GM11168 (cell line): ENCODE measurements around the gene ITGA11.

Source experiments
- in situ Hi-C: fragments of 300-500 bp; cut with MboI; formaldehyde crosslinking; loops from one replicate; pipeline ENCODE4 v1.12.0; 2022; ENCODE audit warnings: low sequenced_read_pairs; ENCODE audit not compliant: unreplicated experiment

Gene ITGA11

DNA sequence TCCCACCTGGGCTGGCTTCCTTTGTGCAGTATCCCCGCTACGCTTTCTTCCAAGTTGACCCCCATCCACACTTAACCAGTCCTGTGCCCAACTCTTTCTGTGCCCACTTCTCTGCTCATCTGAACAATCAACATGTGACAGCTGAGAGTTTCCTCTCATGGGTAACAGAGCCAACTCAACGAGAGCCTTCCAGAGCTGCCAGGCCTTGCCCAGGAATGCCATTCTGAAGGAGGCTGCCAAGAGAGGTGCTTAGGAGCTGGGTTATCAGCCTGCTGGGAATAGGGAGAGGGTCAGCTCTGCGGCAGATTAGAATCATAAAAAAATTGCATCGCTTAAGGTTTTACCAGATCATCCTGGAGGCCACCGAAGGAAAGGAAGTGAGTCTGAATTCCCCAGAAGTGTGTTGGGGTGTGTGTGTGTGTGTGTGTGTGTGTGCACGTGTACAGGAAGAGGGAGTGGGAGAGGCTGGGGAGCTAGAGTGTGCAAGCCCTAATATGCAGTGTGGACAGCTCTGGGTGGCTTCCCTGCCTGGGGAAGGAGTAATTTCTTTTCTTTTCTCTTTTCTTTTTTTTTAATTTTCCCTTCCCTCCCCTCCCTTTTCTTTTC, 66.7 kb downstream of the ITGA11 start:
- in situ Hi-C loops = no loop called here

DNA sequence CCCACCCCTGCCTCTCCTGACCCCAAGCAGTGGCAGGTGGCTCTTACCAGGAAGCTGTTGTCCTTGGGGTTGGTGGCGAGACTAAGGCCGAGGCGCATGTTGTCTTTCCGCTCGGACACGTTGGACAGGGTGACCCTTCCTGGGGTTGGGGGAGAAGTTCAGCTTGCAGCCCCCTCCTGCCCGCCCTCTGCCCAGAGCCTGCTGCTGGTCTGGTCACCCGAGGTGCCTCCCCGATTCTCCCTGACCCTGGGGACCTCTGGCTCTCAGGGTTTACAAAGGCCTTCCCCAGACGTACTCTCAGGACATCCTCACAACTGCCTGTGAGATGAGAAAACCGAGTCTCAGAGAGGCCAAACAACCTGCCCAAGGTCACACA, 67.3 kb downstream of the ITGA11 start:
- in situ Hi-C loops = no loop called here

DNA sequence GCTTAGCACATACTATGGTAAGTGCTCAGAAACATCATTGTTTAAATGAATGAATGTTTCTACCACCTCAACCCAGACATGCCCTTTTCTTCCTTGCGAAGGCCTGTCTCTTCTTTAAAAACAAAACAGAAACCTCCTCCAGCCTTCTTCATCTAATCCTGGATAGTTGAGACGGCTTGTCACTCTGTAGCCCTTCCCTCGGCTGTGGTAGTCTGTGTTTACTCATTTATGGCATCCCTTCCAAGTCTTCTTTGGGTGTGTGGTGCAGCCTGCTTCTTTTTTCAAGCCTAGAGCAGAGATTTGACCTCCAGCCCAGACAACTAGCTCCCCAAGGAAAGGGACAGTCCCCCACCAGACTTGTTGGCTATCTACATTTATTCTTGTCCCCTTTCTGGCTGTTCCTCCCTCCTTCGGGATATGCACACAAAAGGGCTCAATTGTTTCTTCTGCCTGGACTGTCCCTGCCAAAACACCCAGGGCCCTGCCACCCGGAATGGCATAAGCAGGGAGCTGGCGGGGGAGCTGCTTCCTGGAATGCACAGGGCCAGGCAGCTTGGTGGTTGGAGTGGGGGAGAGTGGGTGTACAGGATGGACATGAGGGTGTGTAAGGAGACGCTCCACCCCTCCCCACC, 67.8 kb downstream of the ITGA11 start:
- in situ Hi-C loops = no loop called here

DNA sequence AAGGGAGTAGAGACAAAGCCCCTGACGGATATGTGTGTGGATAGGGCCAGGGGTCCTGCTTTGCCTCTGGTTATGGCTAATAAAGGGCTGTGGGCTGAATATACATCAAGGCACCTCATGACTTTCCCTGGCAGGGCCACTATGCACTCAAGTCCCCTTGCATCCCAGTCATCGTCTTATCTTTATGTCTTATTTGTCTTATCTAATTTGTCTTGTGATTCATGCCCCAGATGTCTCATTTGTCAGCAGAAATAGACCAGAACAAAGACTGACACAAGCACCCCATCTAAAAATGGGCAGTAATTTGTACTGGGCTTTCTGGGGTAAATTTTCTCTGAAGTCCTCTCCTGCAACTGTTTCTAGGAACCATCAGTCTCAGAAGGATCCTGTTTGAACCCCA, 68.6 kb downstream of the ITGA11 start:
- in situ Hi-C loops = no loop called here

DNA sequence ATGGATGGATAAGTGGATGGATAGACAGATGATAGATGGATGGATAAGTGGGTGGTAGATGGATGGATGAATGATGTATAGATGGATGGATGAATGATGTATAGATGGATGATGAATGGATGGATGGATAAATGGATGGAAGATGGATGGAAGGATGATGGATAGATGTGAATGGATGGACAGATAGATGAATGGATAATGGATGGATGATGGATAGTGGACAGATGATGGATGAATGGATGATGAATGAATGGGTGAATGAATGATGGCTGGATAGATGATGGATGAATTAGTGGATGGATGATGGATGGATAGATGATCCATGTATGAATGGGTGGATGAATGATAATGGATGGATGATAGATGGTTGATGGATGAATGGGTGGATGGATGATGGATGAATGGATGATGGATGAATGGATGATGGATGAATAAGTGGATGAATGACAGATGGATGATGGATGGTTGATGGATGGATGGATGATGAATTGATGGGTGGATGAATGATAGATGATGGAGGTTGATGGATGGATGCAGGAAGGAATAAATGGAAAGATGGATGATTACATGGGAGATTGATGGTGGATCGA, 69.3 kb downstream of the ITGA11 start:
- in situ Hi-C loops = no loop called here

DNA sequence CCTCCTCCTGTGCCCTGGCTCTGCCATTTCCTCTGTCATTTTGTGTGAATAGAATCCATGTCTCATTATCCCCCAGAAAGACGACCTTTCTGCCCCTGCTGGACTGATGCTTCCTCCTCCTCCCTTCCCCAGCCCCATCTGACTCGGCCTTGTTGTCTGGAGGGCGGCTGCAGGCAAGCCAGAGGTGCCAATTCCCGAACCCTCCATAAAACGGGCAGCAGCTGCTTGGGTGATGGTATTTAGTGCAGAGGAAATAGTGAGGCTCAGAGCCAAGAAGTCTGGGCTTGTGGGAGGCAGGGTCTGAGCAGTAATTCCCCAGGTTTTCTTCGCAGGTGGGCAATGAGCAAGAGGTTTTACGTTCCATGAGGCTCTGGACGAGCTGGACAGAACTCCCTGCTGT, 71.2 kb downstream of the ITGA11 start:
- in situ Hi-C loops = no loop called here

DNA sequence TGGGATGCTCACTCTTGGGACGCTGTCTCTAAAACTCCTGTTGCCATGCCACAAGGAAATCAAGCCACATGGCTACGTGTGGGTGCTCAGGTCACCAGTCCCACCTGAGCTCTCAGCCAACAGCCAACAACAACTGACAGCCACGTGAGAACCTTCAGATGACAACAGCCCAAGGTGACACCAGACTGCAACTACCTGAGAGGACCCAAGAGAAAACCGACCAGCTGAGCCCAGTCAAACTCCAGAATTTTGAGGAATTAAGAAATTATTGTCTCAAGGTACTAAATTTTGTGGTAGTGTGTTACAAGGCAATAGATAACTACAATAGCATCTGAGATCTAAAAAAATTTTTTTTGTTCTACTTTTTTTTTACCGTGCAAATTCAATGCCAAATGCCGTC, 75.2 kb downstream of the ITGA11 start:
- in situ Hi-C loops = no loop called here

DNA sequence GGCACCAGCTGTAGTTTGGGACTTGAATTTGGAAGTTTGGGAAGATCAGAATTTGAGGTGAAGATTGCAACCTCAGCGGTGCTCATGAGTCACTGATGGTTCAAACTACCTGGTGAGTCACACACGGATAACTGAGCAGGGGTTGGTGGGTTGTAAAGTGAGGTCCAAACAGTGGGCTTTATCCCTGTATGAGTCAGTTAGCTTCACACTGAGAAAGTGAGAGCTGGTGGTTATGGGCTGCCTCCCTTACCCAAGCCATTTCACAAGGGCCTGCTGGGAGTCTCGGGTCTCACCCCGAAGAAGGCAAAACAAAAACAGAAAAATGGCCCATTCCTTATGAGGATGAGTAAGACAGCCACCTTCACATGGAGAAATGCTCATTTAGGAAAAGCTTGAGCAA, 77.0 kb downstream of the ITGA11 start:
- in situ Hi-C loops = no loop called here

DNA sequence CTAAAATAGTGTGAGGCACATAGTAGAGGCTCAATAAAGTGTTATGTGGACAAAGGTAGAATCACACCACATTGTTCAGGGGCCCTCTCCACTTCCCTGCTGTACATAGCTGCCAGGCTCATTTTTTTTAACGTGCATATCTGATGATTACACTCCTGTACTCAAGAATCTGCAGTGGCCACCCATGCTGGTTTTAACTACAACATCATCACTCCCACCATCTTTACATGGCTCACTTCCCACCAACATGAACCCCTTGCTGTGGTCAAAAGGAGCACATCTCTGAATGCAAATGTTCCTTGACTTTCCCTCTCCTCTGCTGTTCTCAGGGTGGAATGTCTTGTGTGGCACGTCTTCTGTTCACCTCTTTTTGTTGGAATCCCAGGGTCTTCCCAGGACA, 77.7 kb downstream of the ITGA11 start:
- in situ Hi-C loops = no loop called here

DNA sequence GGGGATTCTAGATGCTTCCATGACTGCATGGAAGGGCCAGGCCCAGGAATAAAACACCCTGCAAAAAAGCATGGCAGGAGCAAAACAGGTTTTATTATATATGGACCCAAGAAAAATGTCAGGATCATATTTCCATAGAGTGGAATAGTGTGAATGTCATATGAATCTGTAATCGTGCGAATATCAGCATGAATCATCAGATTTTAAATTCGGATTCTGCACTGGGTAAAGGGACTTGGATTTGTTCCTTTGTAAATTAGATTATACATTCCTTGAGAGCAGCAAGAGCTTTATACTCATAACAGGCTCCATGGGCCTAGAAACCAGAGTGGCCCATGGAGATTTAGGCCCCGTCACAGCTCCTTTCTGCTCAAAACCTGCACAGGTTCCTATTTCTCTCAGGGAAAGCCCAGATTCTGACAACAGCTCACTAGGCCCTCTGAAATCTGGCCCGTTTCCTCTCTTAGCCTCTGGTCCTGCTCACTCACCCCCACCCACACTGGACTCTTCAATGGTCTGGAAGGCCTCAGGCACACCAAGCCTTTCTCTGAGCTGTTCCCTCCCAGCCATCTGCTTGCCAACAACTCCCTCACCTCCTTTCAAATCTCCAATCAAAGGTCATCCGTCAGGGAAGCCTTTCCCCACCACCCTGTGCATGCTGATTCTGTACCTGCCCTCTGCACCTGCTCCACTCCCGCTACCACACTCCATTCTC, 78.4 kb downstream of the ITGA11 start:
- in situ Hi-C loops = no loop called here

DNA sequence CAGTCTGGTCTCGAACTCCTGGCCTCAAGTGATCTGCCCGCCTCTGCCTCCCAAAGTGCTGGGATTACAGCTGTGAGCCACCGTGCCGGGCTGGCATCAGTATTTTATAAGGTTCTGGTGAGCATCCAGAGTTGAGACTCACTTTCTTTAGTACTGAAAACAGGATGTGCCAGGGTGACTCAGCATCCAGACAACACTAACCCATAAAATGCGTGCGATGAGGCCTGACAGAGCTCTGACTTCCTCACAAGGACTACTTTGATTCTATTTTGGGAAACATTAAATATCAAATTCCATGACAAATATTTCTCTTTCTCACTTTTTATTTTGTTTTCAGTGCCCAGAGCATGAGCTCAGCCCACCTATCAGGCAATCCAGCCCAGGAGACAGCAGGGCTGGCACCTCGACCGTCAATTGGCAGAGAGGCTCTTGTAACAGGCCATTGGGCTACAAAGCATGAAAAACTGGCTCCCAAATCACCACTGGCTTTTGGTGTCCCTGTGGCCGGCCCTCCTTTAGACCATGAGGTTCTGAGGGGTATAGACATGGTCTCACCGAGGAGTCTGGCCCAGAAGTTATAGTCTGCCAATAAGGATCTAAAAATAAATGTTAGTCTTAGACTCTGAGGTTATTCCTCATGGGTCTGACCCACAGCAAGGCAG, 79.4 kb downstream of the ITGA11 start:
- in situ Hi-C loops = no loop called here

DNA sequence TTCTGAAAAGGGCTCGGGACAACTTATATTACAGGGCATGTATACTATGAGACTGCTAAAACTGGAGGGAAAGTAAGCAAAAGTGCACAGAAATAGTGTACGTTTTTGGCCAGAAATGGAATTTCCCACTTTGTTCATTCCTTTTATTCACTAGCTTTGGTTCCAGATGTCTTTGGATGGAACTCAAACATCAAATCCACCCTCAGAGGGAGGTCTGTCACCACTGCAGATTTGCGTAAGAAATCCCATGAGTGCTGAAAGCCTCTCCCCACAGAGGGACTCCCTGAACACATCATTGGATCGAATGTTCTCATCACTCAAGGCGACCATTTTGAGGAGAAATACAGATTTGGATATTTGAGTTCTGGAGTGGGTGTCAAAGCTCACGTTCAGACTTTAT, 82.8 kb downstream of the ITGA11 start:
- in situ Hi-C loops = no loop called here

DNA sequence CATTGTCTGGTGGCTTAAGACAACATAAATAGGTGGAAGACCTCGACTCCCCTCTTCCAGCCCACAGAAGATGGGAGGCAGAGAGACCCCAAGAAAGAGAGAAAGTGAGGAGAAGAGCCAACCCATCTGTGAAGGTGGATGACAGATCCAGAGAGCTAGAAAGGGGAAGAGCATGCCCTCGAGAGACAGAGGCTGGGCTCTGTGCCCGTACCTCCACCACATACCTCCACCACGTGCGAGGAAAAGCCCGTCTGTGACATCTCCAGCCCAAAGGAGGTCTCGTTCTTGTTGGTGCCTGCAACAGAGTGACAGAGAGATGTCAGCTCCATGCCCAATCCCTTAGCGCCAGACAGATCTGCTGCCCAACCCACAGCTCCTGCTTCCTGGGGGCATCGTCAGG, 83.4 kb downstream of the ITGA11 start:
- in situ Hi-C loops = no loop called here

DNA sequence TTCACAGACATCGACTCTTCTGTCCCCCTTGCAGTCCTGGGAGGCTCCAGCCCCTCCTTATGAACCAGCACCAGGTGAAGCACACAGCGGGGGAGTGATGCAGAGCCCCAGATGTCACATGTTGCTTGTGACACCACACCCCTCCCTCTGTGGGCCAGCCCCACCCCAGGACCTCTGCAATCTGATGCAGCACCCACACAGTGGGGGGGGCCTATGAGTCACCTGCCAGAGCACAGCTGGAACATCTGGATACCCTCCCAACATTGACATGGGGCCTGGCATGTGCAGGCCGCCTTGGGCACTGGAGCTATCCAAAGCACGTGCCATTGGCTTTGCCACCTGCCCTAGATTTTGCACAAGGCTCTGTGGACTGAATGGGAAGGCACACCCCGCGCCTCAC, 83.9 kb downstream of the ITGA11 start:
- in situ Hi-C loops = no loop called here

DNA sequence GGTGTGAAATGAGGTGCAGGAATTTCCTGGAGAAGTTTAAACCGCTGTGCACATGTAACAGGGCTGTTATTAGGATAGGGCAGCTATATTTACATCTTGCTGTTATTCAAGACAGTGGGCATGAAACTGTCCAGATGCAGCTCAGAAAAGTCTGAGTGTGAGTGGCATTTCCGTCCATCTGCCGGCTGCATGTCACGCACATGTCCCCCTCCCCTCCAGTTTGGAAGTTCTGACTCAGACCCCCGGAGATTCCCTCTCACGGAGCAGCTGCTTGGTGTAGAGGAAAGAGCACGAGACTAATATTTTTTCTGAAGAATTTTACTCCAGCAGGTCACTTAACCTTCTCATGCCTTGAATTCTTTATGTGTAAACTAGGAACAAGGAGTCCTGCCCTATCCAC, 84.6 kb downstream of the ITGA11 start:
- in situ Hi-C loops = no loop called here

DNA sequence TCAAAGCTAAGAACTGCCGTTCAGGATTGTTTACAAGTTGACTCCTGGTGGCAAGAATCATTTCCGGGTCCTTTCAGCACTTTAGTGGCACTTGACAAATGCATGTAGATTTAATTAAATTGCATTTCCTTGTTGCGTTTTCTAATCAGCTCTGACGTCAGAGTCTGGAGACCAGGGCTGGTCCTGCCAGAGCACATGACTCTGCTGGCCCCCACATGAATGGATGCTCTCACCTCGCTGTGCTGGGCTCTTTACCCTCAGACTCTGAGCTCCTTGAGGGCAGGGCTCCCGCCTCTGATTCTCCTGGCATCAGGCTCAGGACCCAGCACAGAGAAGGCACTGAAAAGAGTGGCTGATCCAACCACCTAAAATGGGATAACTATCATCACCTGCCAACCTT, 85.0 kb downstream of the ITGA11 start:
- in situ Hi-C loops = no loop called here

DNA sequence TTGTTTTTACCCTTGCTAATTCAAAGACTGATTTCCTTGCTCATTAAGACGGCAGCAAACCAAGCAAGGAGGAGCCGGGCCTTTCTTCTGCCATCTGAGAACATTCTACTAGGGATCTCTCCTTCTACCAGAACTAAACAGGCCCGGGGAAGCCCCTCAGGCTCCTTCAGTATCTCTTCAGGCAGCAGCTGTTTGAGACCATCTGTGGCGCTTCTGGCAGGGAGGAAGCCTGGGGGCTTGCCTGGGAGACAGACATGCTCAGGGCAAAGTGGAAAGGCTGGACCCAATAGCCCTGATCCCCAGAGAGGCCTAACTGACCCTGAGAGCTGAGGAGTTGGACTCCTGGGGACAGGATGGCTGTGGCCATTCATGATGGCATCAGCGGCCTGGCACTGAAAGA, 86.5 kb downstream of the ITGA11 start:
- in situ Hi-C loops = no loop called here

DNA sequence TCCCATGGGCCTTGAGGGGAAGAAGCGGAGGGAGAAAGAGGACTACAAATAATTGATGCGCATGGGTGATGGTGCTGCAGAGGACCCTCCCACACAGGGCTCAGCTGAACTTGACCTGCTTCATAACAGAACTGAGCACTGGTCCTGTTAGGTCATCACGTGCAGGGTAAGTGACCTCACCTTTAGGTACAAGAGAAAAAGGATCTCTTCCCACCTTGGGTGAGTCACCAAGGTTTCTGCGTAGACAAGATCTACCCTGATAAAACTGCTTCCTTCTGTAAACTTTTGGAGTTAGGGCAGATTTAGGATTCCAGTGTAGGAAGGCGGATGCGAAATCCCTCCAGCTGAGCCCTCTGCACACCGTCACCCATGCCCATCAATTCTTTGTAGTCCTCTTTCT, 87.4 kb downstream of the ITGA11 start:
- in situ Hi-C loops = no loop called here

DNA sequence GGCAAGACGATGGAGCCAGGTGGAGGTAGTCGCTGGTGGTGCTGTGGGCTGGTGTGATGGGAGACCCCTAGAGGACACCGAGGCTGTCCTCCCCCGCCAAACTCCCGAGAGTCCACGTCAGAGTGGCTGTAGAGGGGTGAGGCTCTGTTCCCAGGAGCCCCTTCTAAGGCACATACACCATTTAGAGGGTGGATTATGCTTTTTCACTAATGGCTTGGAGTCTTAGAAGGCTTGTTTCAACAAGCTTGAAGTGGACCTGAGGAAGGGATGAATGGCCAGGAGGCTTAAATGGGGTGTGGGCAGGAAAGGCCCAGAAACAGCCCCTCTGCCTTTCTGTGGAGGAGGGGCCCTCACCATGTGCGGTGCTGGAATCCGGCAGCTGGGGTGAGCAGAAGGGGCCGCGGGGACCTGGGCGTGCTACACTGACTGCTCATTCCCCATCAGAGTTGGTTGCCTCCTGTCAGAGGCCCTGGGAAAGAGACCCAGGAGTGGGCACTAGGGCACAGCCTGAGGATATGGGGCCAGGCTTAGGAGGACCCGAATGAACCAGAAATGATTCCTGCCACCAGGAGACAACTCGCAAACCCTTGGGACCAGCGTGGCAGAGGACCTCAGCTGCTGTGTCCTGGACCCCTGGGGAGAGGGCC, 88.3 kb downstream of the ITGA11 start:
- in situ Hi-C loops = no loop called here
